Epidermal melanocyte (primary cell): Measurements from ENCODE around the gene SUCO.

Source experiments
- DNase-seq: peaks from one replicate; pipeline ENCODE4 v3.0.0; 2011; ENCODE audit warnings: low spot score; ENCODE audit not compliant: insufficient read length

SUCO gene

DNA sequence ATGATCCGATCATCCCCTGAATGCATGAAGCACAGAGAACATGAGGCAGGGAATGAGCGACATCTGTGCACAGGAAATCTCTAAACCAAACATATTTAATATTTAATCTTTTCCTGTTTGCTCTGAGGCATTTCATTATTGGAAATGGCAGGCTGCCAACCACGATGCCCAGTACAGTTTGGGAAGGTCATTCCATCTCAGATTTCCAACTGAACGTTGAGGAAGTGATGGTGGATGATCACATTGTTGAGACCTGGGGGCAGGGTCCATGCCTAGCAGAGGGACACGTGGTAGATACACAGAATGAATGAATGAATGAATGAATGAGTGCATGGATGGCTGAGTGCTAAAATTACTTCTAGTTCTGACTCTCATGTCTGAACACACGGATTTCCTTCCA lies 110.0 kb downstream of the SUCO start:
- DNase-seq = no peak

- no peak for DNase-seq
These were observed 113.7 kb downstream of the SUCO start for GRCh38 chr1:172646653-172647052.

GRCh38 chr1:172647110-172647564 lies 114.2 kb downstream of the SUCO start:
- no peak for DNase-seq

DNA sequence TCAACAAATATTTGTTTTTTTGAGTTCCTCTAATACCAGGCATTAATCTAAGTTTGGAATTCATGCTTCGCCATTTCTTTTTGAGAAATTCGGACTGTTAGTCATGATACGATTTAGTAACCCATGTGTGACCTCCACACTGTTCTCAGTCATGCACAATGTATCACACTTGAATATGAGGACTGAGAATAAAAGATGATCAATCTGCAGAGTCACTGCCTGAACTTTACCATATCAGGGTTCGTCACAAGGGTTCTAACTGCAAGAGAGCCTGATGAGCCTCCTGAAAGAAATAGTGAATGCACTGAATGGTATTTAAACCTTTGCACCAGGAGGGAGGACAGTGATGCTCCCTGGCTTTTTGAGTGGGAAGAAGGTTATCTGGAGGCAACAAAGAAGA lies 115.0 kb downstream of the SUCO start:
- no peak for DNase-seq

- no peak for DNase-seq
These were observed 117.7 kb downstream of the SUCO start for GRCh38 chr1:172650474-172651193.

- DNase-seq = no peak
These were observed 120.2 kb downstream of the SUCO start for GRCh38 chr1:172653015-172653709.

- no peak for DNase-seq
These were observed 121.6 kb downstream of the SUCO start for GRCh38 chr1:172654535-172654934.

GRCh38 chr1:172656576-172656975 lies 123.6 kb downstream of the SUCO start:
- DNase-seq = no peak

- DNase-seq = no peak
These were observed 124.6 kb downstream of the SUCO start for GRCh38 chr1:172657586-172657985.

DNA sequence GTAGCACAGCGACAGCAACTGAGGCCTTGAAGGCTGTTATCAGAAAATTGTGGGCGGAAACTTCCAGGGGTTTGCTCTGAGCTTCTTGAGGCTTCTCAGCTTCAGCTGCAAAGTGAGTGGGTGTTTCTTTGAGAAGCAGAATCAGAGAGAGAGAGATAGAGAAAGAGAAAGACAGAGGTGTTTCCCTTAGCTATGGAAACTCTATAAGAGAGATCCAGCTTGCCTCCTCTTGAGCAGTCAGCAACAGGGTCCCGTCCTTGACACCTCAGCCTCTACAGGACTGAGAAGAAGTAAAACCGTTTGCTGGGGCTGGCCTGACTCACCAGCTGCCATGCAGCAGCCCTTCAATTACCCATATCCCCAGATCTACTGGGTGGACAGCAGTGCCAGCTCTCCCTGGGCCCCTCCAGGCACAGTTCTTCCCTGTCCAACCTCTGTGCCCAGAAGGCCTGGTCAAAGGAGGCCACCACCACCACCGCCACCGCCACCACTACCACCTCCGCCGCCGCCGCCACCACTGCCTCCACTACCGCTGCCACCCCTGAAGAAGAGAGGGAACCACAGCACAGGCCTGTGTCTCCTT lies 126.0 kb downstream of the SUCO start, which contains the start of gene FASLG:
Gene FASLG (plus strand): TSS at position 233 of the 583 bp plus-strand sequence. CDS start 99 bp downstream, at position 332.
- no peak for DNase-seq

GRCh38 chr1:172661107-172661506 lies 128.2 kb downstream of the SUCO start:
- no peak for DNase-seq
